A549 (cell line): ENCODE data around the gene FKBP1A. TPM values are rescaled to one million over a fixed set of nuclear protein-coding genes. Genes with fewer than 3 reads are reported as not detected.

Experiments
- ATAC-seq, 2 experiments: fragments of 200-7000 bp in 1 of 2; fragments of >200 bp in 1 of 2; cut with Nextera tagmentation in 1 of 2; cut with Tn5 transposase in 1 of 2; 3 replicates each; pipeline versions ENCODE4 v1.8.0 to v1.9.1; 2018 to 2020; ENCODE audit warnings: mild to moderate bottlenecking in 1 of 2, moderate library complexity in 1 of 2
- CTCF ChIA-PET: fragments of 300-600 bp; sonication (Branson Sonifier 250); formaldehyde crosslinking; extraction: SDS; loops from one replicate; lab custom pipeline; 2021; ENCODE audit warnings: antibody characterized with exemption, inconsistent platforms; lab: Yijun Ruan, JAX
- POLR2A ChIA-PET: fragments of 350-600 bp; formaldehyde crosslinking; extraction: SDS; loops from one replicate; lab custom pipeline; 2021; ENCODE audit warnings: antibody characterized with exemption, inconsistent platforms; lab: Yijun Ruan, JAX
- DNase-seq, 2 experiments: peaks; one replicate each; pipeline versions ENCODE4 v3.0.0 to v3.0.0-alpha.2; 2011 to 2016; ENCODE audit warnings: low read depth in 1 of 2, low spot score in 1 of 2
- FAIRE-seq: peaks from 2 replicates; lab custom pipeline; 2011; peaks lifted over from hg19 to GRCh38; lab: Jason Lieb, UNC
- H3K27ac ChIP-seq, 2 experiments: fragments of >200 bp; sonication (Bioruptor Twin); formaldehyde crosslinking; 3 replicates each; pipeline ENCODE4 v1.5.1; 2016 to 2017
- H3K4me1 ChIP-seq: fragments of >200 bp; sonication (Bioruptor Twin); formaldehyde crosslinking; 3 replicates; pipeline ENCODE4 v1.6.1; 2016
- H3K4me2 ChIP-seq: fragments of >200 bp; sonication (Bioruptor Twin); formaldehyde crosslinking; 3 replicates; pipeline ENCODE4 v1.6.1; 2016
- H3K4me3 ChIP-seq: fragments of >200 bp; sonication (Bioruptor Twin); formaldehyde crosslinking; 3 replicates; pipeline ENCODE4 v1.5.1; 2016
- H3K9me3 ChIP-seq: fragments of >200 bp; sonication (Bioruptor Twin); formaldehyde crosslinking; 3 replicates; pipeline ENCODE4 v1.6.1; 2016
- BHLHE40 ChIP-seq: IDR thresholded peaks from 2 replicates; pipeline ENCODE4 v1.6.1; 2012; ENCODE audit warnings: low read depth, low read length, inconsistent platforms
- CBX8 ChIP-seq: fragments of 200-600 bp; sonication (generic); IDR thresholded peaks from 2 replicates; pipeline ENCODE4 v1.6.1; 2016
- EHMT2 ChIP-seq: fragments of 200-600 bp; sonication (generic); IDR thresholded peaks from 2 replicates; pipeline ENCODE4 v1.6.1; 2016; ENCODE audit warnings: antibody characterized with exemption, low read depth, mild to moderate bottlenecking, moderate library complexity
- ESRRA ChIP-seq: fragments of 150-350 bp; IDR thresholded peaks from 2 replicates; pipeline ENCODE4 v1.6.1; 2014; ENCODE audit warnings: mild to moderate bottlenecking, low read length, borderline replicate concordance
- FOSL2 ChIP-seq, 2 experiments: fragments of 450-650 bp in 1 of 2; fragments of >200 bp in 1 of 2; sonication (Bioruptor Twin) in 1 of 2; formaldehyde crosslinking; IDR thresholded peaks; 2 replicates each; pipeline versions ENCODE4 v1.5.0 to v1.6.1; 2016 to 2020; ENCODE audit warnings: mild to moderate bottlenecking in 1 of 2, moderate library complexity in 1 of 2
- HMGXB4 ChIP-seq: fragments of 250-450 bp; sonication (Bioruptor Pico); IDR thresholded peaks from 2 replicates; pipeline ENCODE4 v1.5.0; 2021; ENCODE audit warnings: mild to moderate bottlenecking, moderate library complexity, borderline replicate concordance
- HOXB13 ChIP-seq: fragments of 250-450 bp; sonication (Bioruptor Pico); IDR thresholded peaks from 2 replicates; pipeline ENCODE4 v1.5.0; 2020; ENCODE audit warnings: low read depth, mild to moderate bottlenecking, moderate library complexity
- JUN ChIP-seq, 2 experiments: fragments of >200 bp; sonication (Bioruptor Twin); formaldehyde crosslinking; IDR thresholded peaks; 2 replicates in 1 of 2; 3 replicates in 1 of 2; pipeline ENCODE4 v1.6.1; 2016 to 2017
- KDM1A ChIP-seq: fragments of 200-600 bp; sonication (generic); IDR thresholded peaks from 2 replicates; pipeline ENCODE4 v1.6.1; 2016; ENCODE audit warnings: low read depth, mild to moderate bottlenecking
- MAZ ChIP-seq: fragments of 150-350 bp; IDR thresholded peaks from 2 replicates; pipeline ENCODE4 v1.6.1; 2014; ENCODE audit warnings: antibody characterized with exemption, low read depth, low read length, borderline replicate concordance
- RAD21 ChIP-seq, 2 experiments: fragments of >200 bp in 1 of 2; sonication (Bioruptor Twin) in 1 of 2; formaldehyde crosslinking in 1 of 2; IDR thresholded peaks in 1 of 2; conservative IDR thresholded peaks in 1 of 2; 2 replicates in 1 of 2; 3 replicates in 1 of 2; pipeline ENCODE4 v1.6.1; 2012 to 2018; ENCODE audit warnings: inconsistent platforms in 1 of 2
- RFX5 ChIP-seq: fragments of 450-650 bp; IDR thresholded peaks from 2 replicates; pipeline ENCODE4 v1.7.1; 2014; ENCODE audit warnings: antibody characterized with exemption, mild to moderate bottlenecking, moderate library complexity
- SREBF2 ChIP-seq: fragments of 450-650 bp; IDR thresholded peaks from 2 replicates; pipeline ENCODE4 v1.6.1; 2014; ENCODE audit warnings: mild to moderate bottlenecking, moderate library complexity
- ZFP36 ChIP-seq: fragments of 450-650 bp; IDR thresholded peaks from 2 replicates; pipeline ENCODE4 v1.6.1; 2014; ENCODE audit warnings: borderline replicate concordance; ENCODE audit not compliant: partially characterized antibody
- ZSCAN20 ChIP-seq: fragments of 250-450 bp; sonication (Bioruptor Pico); IDR thresholded peaks from 2 replicates; pipeline ENCODE4 v1.8.0; 2022; ENCODE audit warnings: mild to moderate bottlenecking, moderate library complexity
- WGBS: methylation state at CpG from one replicate; pipeline ENCODE4 v1.1.6; 2017; ENCODE audit errors: missing lambda C conversion rate; 5-methylcytosine and 5-hydroxymethylcytosine counted together
- polyA plus RNA-seq, 4 experiments: library from polyadenylated mRNA; depleted of rRNA in 3 of 4; stranded (reverse); fragments of >200 nt; fragmentation: RNase III in 1 of 4; extraction: RNeasy Plus Mini Kit Qiagen cat#74134 plus additional on column Dnase treatment in 1 of 4; gene quantifications; 2 replicates in 3 of 4; 3 replicates in 1 of 4; pipeline ENCODE4 v1.2.3, GENCODE V29; 2011 to 2017

The FKBP1A gene
- polyA plus RNA-seq, 2 of the 4 experiments (the other 2 are of a cell fraction): 385 to 535 TPM

- 81% methylated on average over 7 of the region's 7 CpGs for WGBS
- no peak for TF ChIP-seq FOSL2 (IDR thresholded peaks at IDR 0.05)
- TF ChIP-seq FOSL2 (CRISPR knock-in tag; IDR thresholded peaks at IDR 0.05): no peak
- no peak for TF ChIP-seq EHMT2
- no peak for TF ChIP-seq ZFP36
- TF ChIP-seq RFX5: no peak
- TF ChIP-seq JUN (IDR thresholded peaks at IDR 0.05): no peak
- TF ChIP-seq SREBF2: no peak
- no peak for TF ChIP-seq RAD21 (conservative IDR thresholded peaks at IDR 0.05 in 1 of 2, IDR thresholded peaks at IDR 0.05 in 1 of 2)
- TF ChIP-seq ZSCAN20 (CRISPR knock-in tag): no peak
- Histone ChIP-seq H3K9me3 (no peaks in the 10 kb centered on the region), H3K4me2 (peak overlapping the region; percentile 86), H3K4me1 (peaks cover 27% of the 10 kb centered on the region; the same call in 2 of the 3 replicates), H3K27ac (peak overlapping the region; percentile 89 to 95), H3K4me3 (peak overlapping the region; percentile 96)
- no peak for ATAC-seq
- ChIA-PET CTCF (interaction anchor here (1.0 to 2.6 kb wide), 3 partner anchors 12 to 73 kb away, joined by 3 to 10 read pairs (median 8); partner anchors contain the start of gene NSFL1C), POLR2A (interaction anchor here (1.0 kb wide), 3 partner anchors 8 to 68 kb away, joined by 3 read pairs; no protein-coding TSS in a partner anchor)
- no peak for DNase-seq
- no peak for FAIRE-seq
These were observed 641 bp upstream of the FKBP1A start for GRCh38 chr20:1393507-1393882.

GRCh38 chr20:1392443-1392692, 486 bp downstream of the FKBP1A start:
- FAIRE-seq: no peak
- WGBS: under 1% methylated on average over 13 of the region's 13 CpGs
- Histone ChIP-seq H3K9me3 (no peaks in the 10 kb centered on the region), H3K4me2 (peak overlapping the region; percentile 95), H3K4me1 (peaks cover 27% of the 10 kb centered on the region; the same call in 2 of the 3 replicates), H3K27ac (peak overlapping the region; percentile 89 to 95), H3K4me3 (peak overlapping the region; percentile 96)
- POLR2A ChIA-PET: interaction anchor here (0.8 kb wide), 1 partner anchor 1078 kb away, joined by 3 read pairs; the partner anchor contains the start of gene SNRPB
- CTCF ChIA-PET: interaction anchor here (0.8 to 2.6 kb wide), 6 partner anchors 67 to 436 kb away, joined by 3 to 10 read pairs (median 3); partner anchors contain the start of gene NSFL1C
- TF ChIP-seq CBX8 (no peak), KDM1A (peak; percentile 74; the same call in 1 of the 2 replicates), MAZ (no peak)
- ATAC-seq: no peak
- DNase-seq: no peak

GRCh38 chr20:1391640-1392442, 1.0 kb downstream of the FKBP1A start:
- POLR2A ChIA-PET: interaction anchor here (0.8 kb wide), 1 partner anchor 1079 kb away, joined by 3 read pairs; the partner anchor contains the start of gene SNRPB
- Histone ChIP-seq H3K4me3 (peak overlapping the region; percentile 96), H3K4me2 (peak overlapping the region; percentile 95), H3K4me1 (peaks cover 27% of the 10 kb centered on the region; the same call in 2 of the 3 replicates), H3K27ac (peak overlapping the region; percentile 89 to 95), H3K9me3 (no peaks in the 10 kb centered on the region)
- ATAC-seq: no peak
- WGBS: 11% methylated on average over 16 of the region's 16 CpGs
- CTCF ChIA-PET: interaction anchor here (0.5 to 2.6 kb wide), 12 partner anchors 10 to 436 kb away, joined by 3 to 10 read pairs (median 3); partner anchors contain the start of gene NSFL1C
- FAIRE-seq: no peak
- no peak for DNase-seq
- TF ChIP-seq BHLHE40 (0 out of 2 replicates have a peak, but pooled peaks have one; percentile 8), HOXB13 (CRISPR knock-in tag) (no peak)

- ChIA-PET CTCF (interaction anchor here (0.5 to 2.4 kb wide), 8 partner anchors 9 to 113 kb away, joined by 3 to 10 read pairs (median 3); no protein-coding TSS in a partner anchor), POLR2A (no interaction called here)
- Histone ChIP-seq H3K27ac (peak overlapping the region in 1 of 2 experiments; percentile 95; a peak in 1 of 6 replicates), H3K9me3 (no peaks in the 10 kb centered on the region), H3K4me3 (peak overlapping the region; percentile 96; the same call in 1 of the 3 replicates), H3K4me2 (peak overlapping the region; percentile 95), H3K4me1 (peaks cover 27% of the 10 kb centered on the region; the same call in 2 of the 3 replicates)
- ATAC-seq (no peak), FAIRE-seq (no peak), DNase-seq (no peak)
- 87% methylated on average over 16 of the region's 16 CpGs for WGBS
- TF ChIP-seq EHMT2 (no peak), ZFP36 (no peak), HMGXB4 (CRISPR knock-in tag) (no peak), ESRRA (no peak)
These were observed 2.1 kb downstream of the FKBP1A start for GRCh38 chr20:1390581-1391403.
